Inflammatory macrophage (primary cell): ENCODE data around the gene XPA.
A peak's percentile ranks its signal among the peaks of the same experiment; 100 is the strongest.
"Not testable (repeated sequence)": the region's sequence is repeated elsewhere in the genome, so short reads cannot be mapped to it uniquely, and the experiment has no call there.

Source experiments
- DNase-seq, 2 donors: peaks; one replicate each; pipeline ENCODE4 v3.0.0-alpha.2; 2020 to 2022
- total RNA-seq, 18 experiments: gene quantifications; one replicate each; lab custom pipeline; 2026; ENCODE audit warnings: mixed read lengths in 6 of 18, inconsistent platforms in 2 of 18; lab: John Stamatoyannopoulos, UW

The XPA gene
- total RNA-seq = 1.5 to 13.2 (median 8.2) reads per million in 18 experiments

- DNase-seq = peak; percentile 94 to 96
Observed at GRCh38 chr9:97696803-97697601, at the start of gene XPA. Gene XPA (minus strand): TSS chr9:97697340. CDS start chr9:97697292, 48 bp downstream.

- no peak for DNase-seq
Observed at GRCh38 chr9:97744710-97745708, 47.9 kb upstream of the XPA start.

- DNase-seq = not testable (repeated sequence)
Observed at GRCh38 chr9:97744025-97744424, 46.9 kb upstream of the XPA start.

- DNase-seq = no peak
Observed at GRCh38 chr9:97742545-97742944, 45.4 kb upstream of the XPA start.

GRCh38 chr9:97741947-97742346, 44.8 kb upstream of the XPA start:
- DNase-seq = no peak

GRCh38 chr9:97740848-97741821, 44.0 kb upstream of the XPA start:
- DNase-seq = no peak

- no peak for DNase-seq
Observed at GRCh38 chr9:97737429-97737828, 40.3 kb upstream of the XPA start.

GRCh38 chr9:97735070-97735600, 38.0 kb upstream of the XPA start:
- DNase-seq = no peak

GRCh38 chr9:97726716-97727115, 29.6 kb upstream of the XPA start:
- no peak for DNase-seq

- no peak for DNase-seq
Observed at GRCh38 chr9:97723819-97724218, 26.7 kb upstream of the XPA start.

GRCh38 chr9:97722331-97722730, 25.2 kb upstream of the XPA start:
- no peak for DNase-seq

GRCh38 chr9:97721396-97721795, 24.3 kb upstream of the XPA start:
- DNase-seq = no peak

GRCh38 chr9:97717866-97718265, 20.7 kb upstream of the XPA start:
- no peak for DNase-seq

GRCh38 chr9:97714435-97714834, 17.3 kb upstream of the XPA start:
- DNase-seq = no peak

- no peak for DNase-seq
Observed at GRCh38 chr9:97711223-97711626, 14.1 kb upstream of the XPA start.

GRCh38 chr9:97710356-97711222, 13.4 kb upstream of the XPA start:
- peak; percentile 72 to 76 for DNase-seq

GRCh38 chr9:97706246-97706645, 9.1 kb upstream of the XPA start:
- no peak for DNase-seq

GRCh38 chr9:97705354-97705950, 8.3 kb upstream of the XPA start:
- no peak for DNase-seq

GRCh38 chr9:97704851-97705250, 7.7 kb upstream of the XPA start:
- no peak for DNase-seq

- no peak for DNase-seq
Observed at GRCh38 chr9:97704345-97704677, 7.2 kb upstream of the XPA start.
